Measurements from ENCODE around the gene IGSF6.

GRCh38 chr16:21666772-21667171 is 14.4 kb upstream of the IGSF6 start:
- TF ChIP-seq CTCF (IDR thresholded peaks at IDR 0.05; ENCODE audit: poor library complexity, severe bottlenecking): no peak
- TF ChIP-seq SMC3 (conservative IDR thresholded peaks at IDR 0.05; ENCODE audit: poor library complexity): no peak

All from neural cell (in vitro differentiated cells).